ENCODE results near the gene RICTOR. TPM values are rescaled to one million over a fixed set of nuclear protein-coding genes. Genes with fewer than 3 reads are reported as not detected.

The RICTOR gene
- total RNA-seq, 6 experiments from 2014 or later, result 16.1 to 24.0 (median 20.1) TPM

DNA sequence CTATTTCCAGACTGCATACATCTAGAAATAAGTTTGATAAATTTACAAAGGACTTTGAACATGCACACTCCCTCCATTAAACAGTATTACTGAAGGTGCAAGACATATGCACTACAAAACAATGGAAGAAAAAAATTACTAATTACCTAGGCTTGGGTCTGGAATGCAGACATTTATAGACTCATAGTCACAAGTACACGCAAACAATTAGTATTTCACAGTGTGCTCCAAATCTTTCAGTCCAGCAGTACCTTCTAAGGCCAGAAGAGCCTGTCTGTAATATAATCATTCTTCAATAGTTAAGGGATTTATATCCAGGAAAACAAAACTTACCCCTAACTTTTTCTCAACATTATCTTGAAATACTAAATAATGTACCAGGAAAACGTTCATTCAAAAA lies 11.2 kb downstream of the RICTOR start:
- Mint-ChIP-seq H3K27ac (peak overlapping the region; percentile 2; the same call in 1 of the 2 replicates), H3K9me3 (peaks cover 9% of the 10 kb centered on the region; the same call in 1 of the 2 replicates), H3K4me3 (no peak overlapping the region), H3K36me3 (ENCODE audit: low read depth) (peaks cover 27% of the 10 kb centered on the region), H3K27me3 (ENCODE audit: insufficient read depth) (no peaks in the 10 kb centered on the region), H3K4me1 (ENCODE audit: low read depth) (peaks cover 46% of the 10 kb centered on the region)
- no peak for DNase-seq
- TF ChIP-seq, protein P1, sequence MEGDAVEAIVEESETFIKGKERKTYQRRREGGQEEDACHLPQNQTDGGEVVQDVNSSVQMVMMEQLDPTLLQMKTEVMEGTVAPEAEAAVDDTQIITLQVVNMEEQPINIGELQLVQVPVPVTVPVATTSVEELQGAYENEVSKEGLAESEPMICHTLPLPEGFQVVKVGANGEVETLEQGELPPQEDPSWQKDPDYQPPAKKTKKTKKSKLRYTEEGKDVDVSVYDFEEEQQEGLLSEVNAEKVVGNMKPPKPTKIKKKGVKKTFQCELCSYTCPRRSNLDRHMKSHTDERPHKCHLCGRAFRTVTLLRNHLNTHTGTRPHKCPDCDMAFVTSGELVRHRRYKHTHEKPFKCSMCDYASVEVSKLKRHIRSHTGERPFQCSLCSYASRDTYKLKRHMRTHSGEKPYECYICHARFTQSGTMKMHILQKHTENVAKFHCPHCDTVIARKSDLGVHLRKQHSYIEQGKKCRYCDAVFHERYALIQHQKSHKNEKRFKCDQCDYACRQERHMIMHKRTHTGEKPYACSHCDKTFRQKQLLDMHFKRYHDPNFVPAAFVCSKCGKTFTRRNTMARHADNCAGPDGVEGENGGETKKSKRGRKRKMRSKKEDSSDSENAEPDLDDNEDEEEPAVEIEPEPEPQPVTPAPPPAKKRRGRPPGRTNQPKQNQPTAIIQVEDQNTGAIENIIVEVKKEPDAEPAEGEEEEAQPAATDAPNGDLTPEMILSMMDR (IDR thresholded peaks at IDR 0.05), result peak; percentile 18; the same call in 1 of the 2 replicates

DNA sequence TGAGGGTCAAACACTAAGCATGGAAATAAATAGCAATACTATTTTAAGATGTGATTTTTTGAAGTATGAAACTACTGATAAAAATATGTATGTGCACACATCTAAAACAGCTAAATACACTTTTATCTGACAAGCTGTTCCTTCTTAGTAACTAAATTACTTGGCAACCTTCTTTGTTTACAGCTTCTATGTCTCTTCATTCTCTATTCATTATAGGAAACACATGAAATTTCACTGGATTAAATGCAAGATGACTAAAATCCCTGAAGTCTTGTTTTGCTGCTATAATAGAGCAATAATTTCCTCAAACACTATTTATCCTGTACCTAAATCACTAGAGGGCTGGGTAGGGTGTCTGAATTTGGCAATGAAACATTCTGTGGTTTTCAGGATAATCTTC lies 11.7 kb downstream of the RICTOR start:
- H3K27me3 Mint-ChIP-seq (ENCODE audit: insufficient read depth), result no peaks in the 10 kb centered on the region
- peaks cover 22% of the 10 kb centered on the region for H3K36me3 Mint-ChIP-seq (ENCODE audit: low read depth)
- TF ChIP-seq, protein P1 (IDR thresholded peaks at IDR 0.05), result no peak
- no peak overlapping the region for H3K27ac Mint-ChIP-seq
- no peak for DNase-seq
- peaks cover 47% of the 10 kb centered on the region for H3K4me1 Mint-ChIP-seq (ENCODE audit: low read depth)
- H3K9me3 Mint-ChIP-seq, result peaks cover 6% of the 10 kb centered on the region; the same call in 1 of the 2 replicates
- no peak overlapping the region for H3K4me3 Mint-ChIP-seq

DNA sequence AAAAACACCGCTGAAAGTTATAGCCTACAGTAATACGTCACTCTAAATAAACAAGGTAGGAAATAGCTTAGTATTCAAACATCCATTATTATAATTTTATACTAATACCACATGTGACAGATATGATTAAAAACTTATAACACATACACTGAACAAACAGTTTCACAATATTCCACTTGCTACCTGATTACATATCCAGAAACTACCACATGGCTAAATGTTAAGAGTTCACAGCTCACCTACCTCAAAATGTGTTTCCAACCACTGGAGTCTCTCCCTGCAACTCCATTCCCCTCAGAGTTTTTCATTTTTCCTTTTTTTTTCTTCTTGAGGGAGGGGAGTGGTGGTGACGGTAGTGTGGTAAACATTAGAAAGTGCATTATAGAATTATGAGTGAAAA lies 12.1 kb downstream of the RICTOR start:
- Mint-ChIP-seq H3K4me3 (no peak overlapping the region), H3K9me3 (peaks cover 4% of the 10 kb centered on the region; the same call in 1 of the 2 replicates), H3K27ac (no peak overlapping the region), H3K4me1 (ENCODE audit: low read depth) (peaks cover 45% of the 10 kb centered on the region), H3K27me3 (ENCODE audit: insufficient read depth) (no peaks in the 10 kb centered on the region), H3K36me3 (ENCODE audit: low read depth) (peaks cover 18% of the 10 kb centered on the region)
- DNase-seq, result no peak
- TF ChIP-seq, protein P1 (IDR thresholded peaks at IDR 0.05), result no peak

DNA sequence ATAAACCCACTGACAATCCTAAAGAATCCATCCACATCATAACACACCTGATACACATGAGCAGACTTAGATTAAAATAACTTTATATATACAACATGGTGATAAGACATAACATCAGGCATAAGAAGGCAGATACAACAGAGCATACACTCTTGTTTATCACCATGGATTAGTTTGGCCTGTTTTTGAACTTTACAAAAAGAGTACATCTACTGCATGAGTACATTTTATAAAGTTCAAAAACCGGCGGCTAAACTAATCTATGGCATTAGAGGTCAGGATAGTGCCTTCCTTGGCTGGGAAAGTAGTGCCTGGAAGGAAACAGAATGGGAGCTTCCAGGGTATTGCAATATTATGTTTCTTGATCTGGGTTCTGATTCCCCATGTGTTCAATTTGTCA lies 15.1 kb downstream of the RICTOR start:
- peaks cover 13% of the 10 kb centered on the region; the same call in 1 of the 2 replicates for H3K36me3 Mint-ChIP-seq (ENCODE audit: low read depth)
- H3K27me3 Mint-ChIP-seq (ENCODE audit: insufficient read depth), result no peaks in the 10 kb centered on the region
- TF ChIP-seq, protein P1 (IDR thresholded peaks at IDR 0.05), result no peak
- no peaks in the 10 kb centered on the region for H3K9me3 Mint-ChIP-seq
- H3K4me3 Mint-ChIP-seq, result no peak overlapping the region
- H3K4me1 Mint-ChIP-seq (ENCODE audit: low read depth), result peaks cover 52% of the 10 kb centered on the region
- no peak for DNase-seq
- H3K27ac Mint-ChIP-seq, result no peak overlapping the region

DNA sequence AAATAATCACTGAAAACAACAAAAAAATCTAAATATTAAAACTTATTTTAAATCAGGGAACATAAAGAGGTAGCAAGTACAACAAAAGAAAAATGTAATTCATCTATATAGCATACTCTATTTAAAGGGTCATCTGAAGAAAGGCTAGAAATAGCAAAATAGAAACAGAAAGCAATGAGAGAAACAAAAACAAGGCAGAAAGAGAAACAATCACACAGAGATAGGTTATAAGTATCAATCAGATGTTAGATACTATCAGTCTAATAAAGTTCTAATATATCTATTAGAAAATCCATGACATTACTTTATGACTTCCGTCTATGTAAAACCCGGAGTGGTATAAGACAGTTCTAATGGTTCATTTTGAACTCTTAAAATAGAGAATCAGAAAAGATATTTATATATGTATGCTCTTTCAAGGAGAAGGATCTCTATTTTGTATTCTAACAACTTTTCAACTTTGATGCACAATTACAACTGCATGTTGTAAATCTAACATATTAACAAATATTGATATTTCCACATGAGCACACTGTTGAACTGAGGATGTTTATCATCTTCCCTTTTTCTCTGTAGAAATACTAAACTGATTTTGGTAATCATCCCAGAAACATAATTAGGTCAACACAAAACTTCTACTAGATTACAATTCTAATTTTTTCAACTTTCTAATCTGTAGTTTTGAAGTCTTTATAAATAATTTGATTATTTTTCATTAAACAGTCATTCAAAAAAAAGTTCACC lies 15.8 kb downstream of the RICTOR start:
- peaks cover 13% of the 10 kb centered on the region; the same call in 1 of the 2 replicates for H3K36me3 Mint-ChIP-seq (ENCODE audit: low read depth)
- TF ChIP-seq, protein P1 (IDR thresholded peaks at IDR 0.05), result no peak
- H3K4me3 Mint-ChIP-seq, result peak overlapping the region; percentile 45
- H3K27ac Mint-ChIP-seq, result no peak overlapping the region
- no peak for DNase-seq
- no peaks in the 10 kb centered on the region for H3K27me3 Mint-ChIP-seq (ENCODE audit: insufficient read depth)
- no peaks in the 10 kb centered on the region for H3K9me3 Mint-ChIP-seq
- peaks cover 48% of the 10 kb centered on the region for H3K4me1 Mint-ChIP-seq (ENCODE audit: low read depth)
